ENCODE results near the gene MAPK11.
A peak's percentile ranks its signal among the peaks of the same experiment; 100 is the strongest.

Gene MAPK11

DNA sequence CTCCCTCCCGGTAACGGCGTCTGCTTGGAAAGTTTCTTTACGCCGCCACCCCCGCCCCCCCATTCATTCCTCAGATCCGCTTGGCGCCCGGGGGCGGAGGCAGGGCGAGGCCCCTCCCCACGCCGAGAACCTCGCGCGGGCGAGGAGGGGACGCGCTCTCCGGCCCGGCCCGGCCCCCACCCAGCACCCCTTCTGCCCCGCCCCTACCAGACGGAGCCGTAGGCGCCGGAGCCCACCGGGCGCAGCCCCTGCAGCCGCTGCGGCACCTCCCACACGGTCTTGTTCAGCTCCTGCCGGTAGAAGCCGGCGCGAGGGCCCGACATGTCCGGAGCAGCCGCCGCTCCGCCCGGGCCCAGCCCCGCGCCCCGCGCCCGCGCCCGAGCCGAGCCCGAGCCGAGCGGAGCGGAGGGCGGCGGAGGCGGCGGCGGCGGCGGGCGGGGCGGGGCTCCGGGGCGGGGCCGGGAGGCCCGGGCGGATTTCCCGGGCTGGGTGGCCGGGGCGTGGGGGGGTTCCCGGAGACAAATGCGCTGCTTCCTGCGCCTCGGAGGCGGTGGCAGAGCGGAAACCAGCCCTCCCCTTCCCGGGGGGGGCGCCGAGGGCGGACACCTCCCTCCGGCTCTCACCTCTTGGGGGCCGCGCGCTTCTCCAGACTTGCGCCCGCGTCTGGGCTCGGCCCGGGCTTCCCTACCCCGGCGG lies at the start of gene MAPK11:
MAPK11 (minus strand) TSS at position 411 of the 696 bp plus-strand sequence; CDS start at position 323, 88 bp downstream.
- DNase-seq, result peak; percentile 68

DNA sequence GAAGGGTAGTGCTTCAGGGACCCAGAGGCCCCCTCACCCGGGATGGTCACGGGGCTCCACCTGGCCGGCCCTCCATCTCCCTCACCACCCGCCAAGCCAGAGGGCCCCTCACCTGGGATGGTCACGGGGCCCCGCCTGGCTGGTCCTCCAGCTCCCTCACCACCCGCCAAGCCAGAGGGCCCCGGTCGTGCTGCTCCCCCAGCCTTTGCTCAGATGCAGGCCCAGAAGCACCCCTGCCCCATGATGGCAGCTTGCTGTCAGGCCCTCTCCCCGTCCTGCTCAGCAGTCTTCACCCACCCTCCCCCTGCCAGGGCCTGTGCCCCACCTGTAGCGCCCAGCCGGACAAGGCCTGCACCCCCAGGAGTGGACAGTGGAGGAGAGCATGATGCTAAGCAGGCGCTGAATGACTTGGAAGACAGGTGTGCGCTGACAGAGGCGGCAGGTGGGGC lies 49.3 kb upstream of the MAPK11 start:
- no peak for DNase-seq

DNA sequence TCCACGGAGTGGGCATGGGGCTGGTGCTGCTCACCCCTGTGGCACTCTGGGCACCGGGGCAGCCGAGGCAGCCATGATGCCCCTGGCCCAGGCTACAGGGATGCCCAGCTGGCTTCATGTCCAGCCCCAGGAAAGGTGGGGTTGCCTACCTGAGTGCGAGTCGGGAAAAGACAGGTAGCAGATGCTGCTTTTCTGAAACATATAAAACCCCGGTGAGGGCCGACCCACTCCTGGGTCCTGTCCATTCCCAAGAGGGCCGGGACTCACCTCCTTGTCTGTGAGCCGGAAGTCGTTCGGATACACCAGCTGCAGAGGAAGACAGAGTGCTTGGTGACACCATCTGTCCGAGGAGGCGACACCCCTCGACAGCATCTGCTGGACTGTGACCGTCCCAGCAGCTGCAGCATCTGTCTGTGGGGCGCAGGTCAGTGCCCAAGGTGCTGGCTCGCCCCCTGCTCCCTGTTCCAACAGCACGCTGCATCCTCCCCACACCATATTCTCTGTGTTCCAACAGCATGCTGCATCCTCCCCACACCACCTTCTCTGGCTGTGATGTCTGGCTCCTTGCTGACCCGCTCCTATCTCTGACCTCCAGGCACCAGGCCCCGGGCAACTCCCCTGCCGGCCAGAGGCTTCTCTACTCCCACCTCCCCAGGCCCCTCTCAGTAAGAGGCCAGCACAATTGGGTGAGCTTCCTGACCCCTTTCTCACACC lies 48.7 kb upstream of the MAPK11 start:
- no peak for DNase-seq

DNA sequence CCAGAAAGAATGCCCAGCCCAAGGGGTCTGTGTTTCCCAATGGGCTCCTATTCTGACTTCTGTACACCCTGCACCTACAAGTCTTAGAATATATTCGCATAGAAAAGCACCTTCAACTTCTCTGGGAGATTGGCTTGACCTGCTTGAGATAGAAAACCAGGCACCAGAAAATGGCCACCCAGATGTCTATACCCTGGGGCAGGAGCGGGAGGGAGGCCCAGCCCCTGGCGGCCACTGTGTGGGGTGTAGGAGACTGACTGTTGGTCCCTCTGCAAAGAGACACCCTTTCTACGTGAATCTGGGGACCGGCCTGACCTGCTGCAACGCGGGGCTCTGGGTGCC lies 48.1 kb upstream of the MAPK11 start:
- DNase-seq, result no peak

DNA sequence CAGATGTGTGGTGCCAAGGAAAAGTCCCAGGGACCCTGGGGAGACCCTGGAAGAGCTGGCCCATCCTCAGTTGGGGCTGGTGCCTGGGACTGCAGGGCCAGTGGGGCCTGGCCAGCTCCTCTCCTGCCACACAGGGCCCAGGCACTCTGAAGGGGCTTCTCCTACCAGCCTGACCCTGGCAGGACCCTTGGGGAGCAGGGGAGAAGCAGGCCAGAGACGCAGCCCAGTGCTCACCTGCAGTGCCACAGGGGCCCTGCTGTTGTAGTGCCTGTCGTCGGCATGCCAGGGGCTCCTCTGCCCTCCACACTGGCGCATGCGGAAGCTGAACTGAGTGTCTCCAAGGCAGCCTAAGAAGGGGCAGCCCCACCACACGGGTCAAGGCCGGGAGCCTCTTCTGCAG lies 47.5 kb upstream of the MAPK11 start:
- DNase-seq, result no peak

DNA sequence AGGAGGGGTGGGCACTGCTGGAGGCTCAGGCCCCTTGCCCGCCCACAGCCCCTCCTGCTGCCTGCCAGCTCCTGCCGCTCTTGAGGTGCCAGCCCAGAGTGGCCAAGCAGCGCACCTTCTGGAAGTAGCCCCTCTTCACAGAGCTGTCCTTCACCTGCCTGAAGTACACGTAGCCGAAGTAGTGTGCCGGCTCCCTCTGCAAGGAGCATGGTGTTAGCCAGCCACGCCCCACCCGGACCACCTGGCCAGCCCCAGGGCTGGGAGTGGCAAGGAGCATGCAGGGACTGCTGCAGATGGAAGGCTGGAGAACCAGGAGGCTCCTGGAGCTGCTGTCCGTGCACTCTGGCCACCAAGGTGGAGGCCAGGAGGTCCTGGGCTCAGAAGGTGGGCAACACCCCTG lies 47.0 kb upstream of the MAPK11 start:
- DNase-seq, result no peak

DNA sequence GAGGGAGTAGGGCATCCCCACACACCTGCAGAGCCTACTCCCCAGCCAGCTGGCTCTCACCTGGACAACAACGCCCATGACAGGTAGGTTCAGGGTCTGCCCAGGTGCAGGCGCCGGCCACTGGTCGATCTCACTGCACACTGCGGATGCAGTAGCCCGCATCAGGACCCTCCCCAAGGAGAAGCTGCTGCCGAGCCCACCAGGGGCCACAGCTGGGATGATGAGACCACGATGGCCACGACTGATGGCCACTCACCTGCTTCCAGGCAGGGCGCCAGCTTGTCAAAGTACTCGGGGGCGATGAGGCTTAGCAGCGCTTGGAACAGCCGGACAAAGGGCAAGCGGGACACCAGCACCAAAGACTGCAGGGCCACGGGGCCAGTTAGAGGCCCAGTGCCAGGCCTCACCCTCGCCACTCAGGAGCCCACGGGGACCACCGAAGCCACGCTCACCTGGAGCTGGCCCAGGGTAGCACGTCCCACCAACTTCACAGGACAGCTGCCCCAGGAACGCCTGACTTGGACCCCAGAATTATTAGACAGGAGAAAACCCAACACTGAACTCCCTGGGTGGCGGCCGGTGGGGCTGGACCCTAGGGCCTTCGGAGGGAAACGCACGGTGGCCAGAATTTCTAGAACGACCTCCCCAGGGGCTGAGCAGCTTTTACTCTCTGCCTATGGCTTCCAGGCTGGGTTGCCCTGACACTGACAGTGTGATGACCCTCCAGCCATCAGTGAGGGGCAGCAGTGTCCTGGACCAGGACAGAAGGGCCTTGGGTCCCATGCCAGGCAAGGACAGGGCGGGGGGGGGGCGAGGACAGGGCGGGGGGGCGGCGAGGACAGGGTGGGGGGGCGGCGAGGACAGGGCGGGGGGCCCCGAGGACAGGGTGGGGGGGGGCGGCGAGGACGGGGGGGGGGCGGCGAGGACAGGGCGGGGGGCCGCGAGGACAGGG lies 46.2 kb upstream of the MAPK11 start:
- no peak for DNase-seq

DNA sequence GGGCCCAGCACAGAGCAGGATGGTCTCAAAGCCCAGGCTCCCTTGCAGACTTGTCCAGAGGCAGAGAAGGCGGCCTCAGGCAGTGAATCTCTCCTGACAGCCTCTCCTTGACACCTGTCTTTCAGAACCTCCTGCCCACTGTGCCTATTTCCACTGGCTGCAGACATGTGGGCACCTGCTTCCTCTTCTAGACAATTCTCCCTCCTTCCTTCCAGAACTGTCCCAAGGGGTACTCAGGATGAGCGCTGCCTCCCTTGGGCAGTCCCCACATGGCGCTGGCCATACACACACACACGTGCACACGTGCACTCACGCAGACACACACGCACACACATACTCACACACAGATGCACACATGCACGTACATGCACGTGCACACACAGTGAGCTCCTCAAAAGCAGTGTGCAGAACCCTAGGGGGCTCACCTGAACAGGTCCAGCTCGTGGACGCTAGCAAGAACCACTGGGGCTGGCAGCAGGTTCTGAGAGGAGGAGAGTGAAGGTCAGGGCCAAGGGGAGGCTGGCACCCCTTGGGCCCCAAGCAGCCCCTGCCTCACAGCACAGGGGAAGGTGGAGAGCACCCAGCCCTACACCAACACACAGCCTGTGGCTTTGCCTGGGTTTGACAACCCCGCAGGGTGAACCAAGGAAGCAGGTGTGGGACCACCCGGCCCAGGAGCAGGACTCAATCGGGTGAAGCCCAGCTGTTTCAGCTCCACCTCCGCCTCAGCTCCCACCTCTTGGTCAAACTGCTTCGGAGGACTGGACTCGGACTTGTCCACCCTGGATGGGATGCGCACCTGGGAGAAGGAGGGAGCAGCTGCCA lies 45.3 kb upstream of the MAPK11 start:
- DNase-seq, result no peak

DNA sequence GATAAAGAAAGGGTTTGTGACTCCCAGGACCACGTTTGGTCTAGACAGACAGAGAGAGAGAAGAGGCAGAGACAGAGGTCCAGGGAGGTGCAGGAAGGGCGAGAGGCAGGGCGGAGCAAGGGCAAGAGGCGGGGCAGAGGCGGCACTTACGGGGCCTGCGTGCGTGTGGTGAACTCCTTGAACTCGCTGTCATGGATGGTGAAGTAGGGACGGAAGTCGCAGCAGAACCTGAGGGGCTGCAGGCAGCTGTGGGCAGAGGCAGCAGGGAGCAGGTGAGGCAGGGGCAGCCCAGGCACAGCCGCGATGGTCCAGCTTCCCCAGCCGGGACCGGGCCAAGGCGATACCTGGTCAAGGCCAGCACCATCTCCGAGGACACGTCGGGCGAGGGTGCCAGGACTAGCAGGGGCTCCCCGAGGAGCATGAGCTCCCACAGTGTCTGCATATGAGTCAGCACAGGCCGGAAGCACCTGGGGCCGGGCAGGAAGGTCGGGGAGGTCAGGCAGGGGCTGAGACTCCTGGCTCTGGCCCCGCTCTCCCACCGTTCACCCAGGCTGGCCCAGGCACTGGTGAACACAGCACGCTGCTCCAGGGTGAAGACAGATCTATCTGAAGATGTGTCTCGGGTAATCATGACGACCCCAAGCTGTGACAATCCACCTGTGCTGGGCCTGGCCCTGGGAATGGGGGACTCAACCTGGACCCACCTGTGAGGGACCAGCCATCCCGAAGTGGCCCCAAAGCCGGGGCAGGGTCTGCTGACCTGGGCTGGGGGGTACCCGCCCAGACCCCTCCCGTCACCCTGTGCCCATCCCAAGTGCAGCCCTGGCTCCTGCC lies 44.5 kb upstream of the MAPK11 start:
- DNase-seq, result peak; percentile 78

DNA sequence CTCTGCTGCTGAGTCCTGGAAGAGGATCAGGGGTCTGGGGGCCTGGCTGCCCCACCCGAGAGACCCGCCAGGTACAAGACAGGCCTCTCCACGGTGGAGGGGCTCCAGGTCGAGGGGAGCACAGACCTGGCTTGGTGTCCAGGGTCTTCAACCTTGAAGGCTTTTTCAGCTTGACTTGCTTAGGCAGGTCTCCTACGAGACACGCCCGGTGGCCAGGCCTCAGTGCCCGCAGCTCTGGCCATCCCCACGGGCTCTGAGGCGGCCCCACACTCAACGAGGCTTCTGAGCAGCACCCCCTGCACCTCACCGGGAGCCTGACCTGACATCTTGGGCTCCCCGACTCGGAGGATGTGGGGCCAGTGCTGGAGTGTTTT lies 43.9 kb upstream of the MAPK11 start:
- DNase-seq, result no peak

DNA sequence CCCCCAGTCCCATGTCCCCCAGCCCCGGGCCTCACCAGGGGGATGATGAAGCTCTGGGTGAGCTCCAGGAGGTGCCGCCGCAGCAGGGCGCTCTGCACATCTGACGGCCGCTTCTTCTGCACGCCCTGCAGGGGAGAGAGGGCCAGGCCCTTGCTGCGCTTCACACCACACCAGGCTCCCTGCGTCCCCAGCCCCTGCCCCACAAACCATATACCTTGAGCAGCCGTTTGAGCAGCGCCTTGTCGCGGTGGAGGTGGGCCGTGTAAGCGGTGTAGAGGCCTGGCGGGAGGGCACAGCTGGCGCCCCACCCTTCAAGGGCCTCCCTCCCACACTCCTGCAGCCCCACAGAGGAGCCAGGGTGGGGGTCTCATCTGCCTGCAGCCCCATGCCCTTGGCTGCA lies 43.4 kb upstream of the MAPK11 start:
- no peak for DNase-seq

DNA sequence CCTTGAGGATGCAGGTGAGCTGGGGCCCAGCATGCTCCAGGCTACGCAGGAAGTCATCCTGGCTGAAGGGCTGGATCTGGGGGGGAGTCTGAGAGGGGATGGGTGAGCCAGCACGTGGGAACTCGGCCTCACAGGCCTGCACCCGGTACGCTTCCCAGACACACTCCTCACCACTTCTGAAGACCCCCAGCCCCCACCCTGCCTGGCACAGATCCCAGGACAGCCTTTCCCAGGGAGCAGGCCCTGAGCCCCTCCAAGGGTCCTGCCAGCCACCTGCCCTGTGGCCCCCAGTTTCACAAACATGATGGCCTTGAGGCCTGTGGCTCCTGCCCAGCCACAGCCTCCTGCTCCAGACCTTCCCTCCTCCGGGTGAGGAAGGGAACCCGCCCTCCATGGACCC lies 42.8 kb upstream of the MAPK11 start:
- no peak for DNase-seq

DNA sequence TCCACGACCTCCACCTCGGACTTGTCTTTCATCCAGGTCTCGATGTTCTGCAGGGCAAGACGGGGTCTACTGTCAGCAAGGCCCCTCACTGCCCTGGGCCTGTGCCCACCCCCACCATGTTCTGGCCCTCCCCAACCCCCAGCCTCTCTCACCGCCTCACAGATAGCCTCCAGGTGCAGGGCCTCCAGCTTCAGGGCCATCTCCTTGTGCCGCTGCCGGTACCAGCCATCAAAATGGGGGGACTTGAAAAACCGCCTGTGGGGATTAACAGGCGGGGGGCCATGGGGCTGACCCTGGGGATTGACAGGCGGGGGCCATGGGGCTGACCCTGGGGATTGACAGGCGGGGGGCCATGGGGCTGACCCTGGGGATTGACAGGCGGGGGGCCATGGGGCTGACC lies 42.2 kb upstream of the MAPK11 start:
- DNase-seq, result no peak

DNA sequence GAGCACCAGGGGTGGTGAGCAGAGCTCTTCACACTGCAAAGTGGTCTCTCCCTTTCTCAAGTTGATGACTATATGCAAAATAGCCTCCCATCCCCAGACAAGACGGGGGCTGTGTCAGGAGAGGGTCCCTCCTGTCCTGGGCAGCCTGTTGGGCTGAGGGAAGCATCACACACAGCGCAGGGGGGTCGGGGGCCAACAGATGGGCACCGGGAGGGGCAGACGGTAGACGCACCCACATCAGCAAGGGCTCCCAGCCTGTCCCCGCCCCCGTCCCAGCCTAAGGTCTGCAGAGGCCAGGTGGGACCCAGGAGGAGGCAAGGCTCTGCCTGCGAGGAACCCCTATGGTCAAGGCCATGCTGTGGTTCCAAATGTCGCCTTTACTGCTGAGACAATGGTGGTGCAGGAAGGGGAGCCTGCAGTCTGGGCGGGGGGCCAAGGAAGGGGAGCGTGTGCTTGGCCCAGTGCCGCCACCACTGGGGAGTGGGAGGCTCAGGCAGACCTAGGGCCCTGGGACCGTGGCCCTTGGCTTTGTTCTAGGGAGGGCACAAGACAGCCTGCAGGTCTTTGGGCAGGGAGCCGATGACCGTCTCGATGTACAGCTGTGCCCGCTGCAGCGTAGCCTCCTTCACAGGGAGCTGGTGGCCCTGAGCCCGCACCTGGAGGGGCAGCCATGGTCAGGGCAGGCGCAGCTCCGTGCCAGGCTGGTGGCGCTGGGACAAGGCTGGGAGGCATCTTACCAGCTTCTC lies 41.6 kb upstream of the MAPK11 start:
- no peak for DNase-seq

DNA sequence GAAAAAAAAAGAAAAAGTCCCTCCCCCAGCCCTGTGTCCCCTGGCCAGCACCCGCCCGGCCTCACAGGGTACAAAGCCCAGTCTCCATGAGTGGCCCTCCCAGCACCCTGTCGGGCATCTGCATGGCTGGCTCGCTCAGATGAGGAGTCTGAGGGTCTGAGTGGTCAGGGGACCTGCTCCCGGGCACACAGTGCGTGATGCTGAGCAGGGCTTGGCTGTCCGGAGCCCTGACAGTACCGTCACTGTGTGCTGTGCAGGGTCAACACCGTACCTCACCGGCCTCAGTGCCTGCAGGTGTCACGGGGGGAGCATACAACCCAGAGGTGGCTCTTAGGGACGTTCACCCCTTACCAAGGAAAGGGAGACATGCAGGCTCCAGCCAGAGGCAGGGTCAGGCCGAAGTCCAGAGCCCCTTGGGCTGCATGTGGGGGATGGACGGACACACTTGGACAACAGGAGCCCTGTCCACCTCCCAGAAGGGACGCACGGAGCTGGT lies 40.8 kb upstream of the MAPK11 start:
- no peak for DNase-seq

DNA sequence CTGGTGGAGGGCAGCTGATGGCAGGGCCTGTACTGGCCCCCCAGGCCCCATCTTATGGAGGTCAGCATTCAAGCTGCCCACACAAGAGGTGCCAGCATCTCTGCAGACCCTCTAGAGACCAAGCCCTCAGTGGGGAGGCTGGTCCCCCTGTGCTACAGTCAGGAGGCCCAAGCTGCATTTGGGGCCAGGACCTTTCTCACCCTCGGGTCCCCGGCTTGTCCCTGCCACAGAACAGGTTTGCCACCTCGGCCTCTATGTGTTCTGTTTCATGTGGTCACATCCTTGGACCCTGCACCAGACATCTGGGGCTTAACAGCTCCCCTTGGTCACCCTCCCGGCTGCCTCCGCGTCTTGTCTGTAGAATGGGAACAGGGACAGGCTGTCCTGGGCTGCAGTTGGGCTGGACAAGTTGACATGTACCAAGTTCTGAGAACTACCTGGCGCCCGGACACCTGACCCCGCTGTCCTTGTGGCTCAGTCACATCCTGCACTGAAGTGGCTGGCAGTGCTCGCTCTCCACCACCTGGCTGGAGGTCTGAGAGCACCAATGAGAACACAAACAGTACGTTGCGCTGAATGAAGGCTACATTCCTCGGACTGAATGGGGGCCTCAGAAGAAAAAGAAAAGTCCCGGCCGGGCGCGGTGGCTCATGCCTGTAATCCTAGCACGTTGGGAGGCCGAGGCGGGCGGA lies 40.0 kb upstream of the MAPK11 start:
- no peak for DNase-seq

DNA sequence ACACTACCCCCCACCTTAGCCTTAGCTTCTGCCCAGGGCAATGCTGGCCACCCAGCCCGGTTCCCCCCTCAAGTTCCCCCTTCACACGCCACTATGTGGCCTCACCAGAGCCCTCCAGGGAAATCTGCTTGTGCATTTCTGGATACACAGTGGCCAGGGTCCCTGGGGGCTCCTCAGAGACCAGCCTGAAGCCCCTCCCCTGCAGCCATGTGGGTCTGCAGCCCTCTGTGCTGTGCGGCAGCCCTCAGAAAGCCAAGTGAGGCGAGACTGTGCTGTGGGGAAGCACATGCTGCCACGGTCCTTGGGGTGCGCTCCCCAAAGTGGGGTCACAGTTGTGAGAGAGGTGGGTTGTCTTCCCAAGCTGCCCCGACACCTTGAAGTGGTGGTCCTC lies 39.4 kb upstream of the MAPK11 start:
- DNase-seq, result no peak

DNA sequence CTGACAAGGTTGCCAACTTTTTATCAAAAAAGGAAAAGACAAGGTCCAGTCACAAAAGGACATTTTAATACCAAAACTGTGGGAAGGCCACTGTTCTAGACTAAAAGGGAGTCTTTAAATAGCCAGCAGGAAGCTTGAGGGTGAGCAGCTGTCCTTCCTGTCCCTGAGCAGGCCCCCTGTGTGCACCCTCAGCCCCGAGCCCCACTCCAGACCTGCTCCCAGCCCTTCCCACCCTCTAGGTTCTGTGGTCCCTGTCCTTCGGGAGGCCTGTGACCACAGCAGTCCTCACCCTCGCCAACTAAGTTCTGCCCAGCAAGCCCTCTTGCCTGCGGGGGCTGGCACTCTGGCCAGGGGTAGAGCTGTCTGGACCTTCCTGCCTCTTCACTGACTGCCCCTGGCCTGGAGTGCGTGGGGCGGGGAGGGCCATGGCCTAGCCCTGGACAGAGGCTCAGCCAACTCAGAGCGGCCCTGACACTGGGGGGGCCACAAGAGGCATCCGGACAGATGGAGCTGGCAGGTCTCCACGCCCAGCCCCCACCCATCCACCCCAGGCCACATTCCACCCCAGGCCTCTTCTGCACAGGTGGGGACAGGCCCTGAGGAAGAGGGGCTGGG lies 38.9 kb upstream of the MAPK11 start:
- no peak for DNase-seq

DNA sequence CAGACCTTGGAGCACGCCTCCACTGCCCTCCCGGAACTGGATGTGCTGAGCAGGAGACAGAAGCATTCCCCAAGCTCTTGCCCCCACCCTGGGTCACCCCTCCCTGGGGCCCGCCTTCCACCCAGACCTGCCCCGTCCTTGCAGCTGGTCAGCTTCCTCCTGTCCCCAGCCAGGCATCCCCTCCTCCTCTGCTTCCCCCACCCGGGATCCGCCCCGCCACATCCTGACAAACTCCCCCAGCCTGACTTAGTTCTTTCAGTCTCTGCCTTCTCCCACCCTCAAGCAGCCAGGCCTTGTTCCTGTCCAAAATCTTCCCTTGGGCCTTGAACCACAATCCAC lies 38.4 kb upstream of the MAPK11 start:
- no peak for DNase-seq

All from stimulated activated CD4-positive, alpha-beta T cell treated with anti-CD3 and anti-CD28 coated beads, Interleukin-4, amount 100 ng/mL, for 24 hours (primary cell).